Central memory CD8-positive, alpha-beta T cell (primary cell): ENCODE measurements around the gene SEC14L1.
"Not testable (repeated sequence)": the region's sequence is repeated elsewhere in the genome, so short reads cannot be mapped to it uniquely, and the experiment has no call there.

Experiments used
- ATAC-seq: fragments of 150-1000 bp; cut with Tn5 transposase; replicated peaks from 2 replicates; pipeline ENCODE4 v1.10.0; 2022; ENCODE audit warnings: mild to moderate bottlenecking, moderate FRiP score, moderate number of reproducible peaks; ENCODE audit not compliant: poor library complexity, severe bottlenecking; ENCODE audit errors: extremely low read depth
- DNase-seq, 2 donors: peaks; one replicate each; pipeline ENCODE4 v3.0.0; 2021; ENCODE audit warnings: low spot score in 2 of 2
- H3K27ac Mint-ChIP-seq: one replicate; pipeline ENCODE4 v1.8.0; 2022; ENCODE audit warnings: low read depth, mild to moderate bottlenecking, moderate library complexity, mixed read lengths
- H3K27me3 Mint-ChIP-seq: one replicate; pipeline ENCODE4 v1.8.0; 2022; ENCODE audit warnings: mixed read lengths
- H3K36me3 Mint-ChIP-seq: one replicate; pipeline ENCODE4 v1.8.0; 2022; ENCODE audit warnings: mild to moderate bottlenecking, moderate library complexity, mixed read lengths; ENCODE audit not compliant: insufficient read depth
- H3K4me1 Mint-ChIP-seq: one replicate; pipeline ENCODE4 v1.8.0; 2022; ENCODE audit warnings: mixed read lengths
- H3K4me3 Mint-ChIP-seq: one replicate; pipeline ENCODE4 v1.8.0; 2022; ENCODE audit warnings: mild to moderate bottlenecking, moderate library complexity, mixed read lengths
- H3K9me3 Mint-ChIP-seq: one replicate; pipeline ENCODE4 v1.8.0; 2022; ENCODE audit warnings: mixed read lengths

Gene SEC14L1

DNA sequence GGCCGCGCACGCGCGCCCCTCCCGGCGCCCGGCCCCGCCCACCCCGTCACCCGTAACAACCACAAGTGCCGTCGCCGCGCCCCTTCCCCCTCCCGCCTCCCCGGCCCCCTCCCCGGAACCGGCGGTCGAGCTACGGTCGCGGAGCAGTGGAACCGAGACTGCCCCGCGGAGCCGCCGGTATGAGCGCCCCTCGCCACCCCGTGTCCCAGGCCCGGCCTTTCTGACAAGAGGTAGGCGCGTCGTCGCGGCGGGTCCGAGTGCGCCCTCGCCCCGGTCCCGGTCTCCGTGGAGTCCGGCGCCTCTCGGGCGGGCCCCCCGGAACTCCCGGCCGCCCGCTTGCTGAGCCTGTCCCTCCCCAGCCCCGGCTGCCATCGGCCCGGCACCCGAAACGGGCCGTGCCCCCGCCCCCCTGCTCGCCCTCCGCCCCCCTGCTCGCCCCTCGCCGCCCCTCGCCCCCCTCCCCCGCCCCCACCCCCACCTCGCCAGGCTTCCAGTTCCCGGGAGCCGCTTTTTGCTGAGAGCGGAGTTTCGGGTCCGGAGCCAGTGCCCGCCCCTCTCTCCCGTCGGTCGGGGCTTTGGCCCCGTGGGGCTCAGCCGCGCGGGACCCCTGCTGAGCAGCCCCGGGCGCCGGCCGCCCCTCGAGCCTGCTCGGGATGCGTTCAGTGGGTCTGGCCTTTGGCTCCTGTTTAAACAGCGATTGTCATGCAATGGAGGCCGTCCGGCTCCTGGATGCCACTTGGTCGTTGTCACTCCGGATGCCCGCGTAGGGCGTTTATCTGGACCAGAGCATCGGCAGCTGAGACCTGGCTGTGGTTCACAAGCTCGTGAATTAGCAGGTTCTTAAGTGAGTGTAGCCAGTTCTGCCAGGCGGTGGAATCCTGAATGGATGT lies at the start of gene SEC14L1:
Gene SEC14L1, plus strand, starts transcription at position 92 of the 890 bp plus-strand sequence. CDS start 2,628 bp downstream, outside the sequence.
- ATAC-seq (peak; percentile 55), DNase-seq (peak in 1 of 2 donors; percentile 31)
- Mint-ChIP-seq H3K27me3 (no peaks in the 10 kb centered on the region), H3K4me3 (peak within 1 kb of the TSS; percentile 84), H3K9me3 (peaks cover 5% of the 10 kb centered on the region), H3K36me3 (peaks cover 19% of the 10 kb centered on the region), H3K4me1 (peaks cover 44% of the 10 kb centered on the region), H3K27ac (peak within 1 kb of the TSS; percentile 81)

DNA sequence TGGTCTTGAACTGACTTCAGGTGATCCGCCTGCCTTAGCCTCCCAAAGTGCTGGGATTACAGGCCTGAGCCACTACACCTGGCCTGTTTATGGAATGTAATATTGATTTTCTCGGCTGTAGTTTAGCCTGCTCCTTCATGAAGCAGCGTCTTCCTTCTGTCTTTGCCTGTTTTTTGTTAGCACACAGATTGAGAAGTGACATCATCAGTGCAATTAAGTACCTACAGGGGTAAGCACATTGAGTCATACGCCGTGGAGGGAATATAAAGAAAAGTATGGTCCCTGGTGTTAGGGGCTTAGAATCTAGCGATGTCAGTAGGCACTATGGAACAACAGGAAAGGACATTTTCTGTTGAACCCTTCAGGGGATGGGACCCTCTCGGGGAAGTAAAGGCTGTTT lies 48.7 kb upstream of the SEC14L1 start:
- no peak for ATAC-seq
- no peak overlapping the region for H3K4me3 Mint-ChIP-seq
- no peaks in the 10 kb centered on the region for H3K9me3 Mint-ChIP-seq
- no peak for DNase-seq
- peaks cover 50% of the 10 kb centered on the region for H3K36me3 Mint-ChIP-seq
- H3K27me3 Mint-ChIP-seq, result no peaks in the 10 kb centered on the region
- no peak overlapping the region for H3K27ac Mint-ChIP-seq
- H3K4me1 Mint-ChIP-seq, result peaks cover 36% of the 10 kb centered on the region

DNA sequence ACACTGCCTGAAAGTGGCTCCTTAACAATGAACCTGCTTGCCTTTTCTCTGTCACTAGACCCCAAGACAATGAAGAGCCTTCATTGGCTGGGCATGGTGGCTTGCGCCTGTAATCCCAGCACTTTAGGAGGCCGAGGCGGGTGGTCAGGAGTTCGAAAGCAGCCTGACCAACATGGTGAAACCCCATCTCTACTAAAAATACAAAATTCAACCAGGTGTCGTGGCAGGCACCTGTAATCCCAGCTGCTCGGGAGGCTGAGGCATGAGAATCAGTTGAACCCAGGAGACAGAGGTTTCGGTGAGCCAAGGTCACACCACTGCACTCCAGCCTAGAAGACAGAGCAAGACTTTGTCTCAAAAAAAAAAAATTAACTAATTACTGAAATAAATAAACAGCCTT lies 45.3 kb upstream of the SEC14L1 start:
- Mint-ChIP-seq H3K9me3 (no peaks in the 10 kb centered on the region), H3K36me3 (peaks cover 49% of the 10 kb centered on the region), H3K4me3 (no peak overlapping the region), H3K27me3 (no peaks in the 10 kb centered on the region), H3K27ac (no peak overlapping the region), H3K4me1 (peaks cover 19% of the 10 kb centered on the region)
- DNase-seq, result no peak
- no peak for ATAC-seq

DNA sequence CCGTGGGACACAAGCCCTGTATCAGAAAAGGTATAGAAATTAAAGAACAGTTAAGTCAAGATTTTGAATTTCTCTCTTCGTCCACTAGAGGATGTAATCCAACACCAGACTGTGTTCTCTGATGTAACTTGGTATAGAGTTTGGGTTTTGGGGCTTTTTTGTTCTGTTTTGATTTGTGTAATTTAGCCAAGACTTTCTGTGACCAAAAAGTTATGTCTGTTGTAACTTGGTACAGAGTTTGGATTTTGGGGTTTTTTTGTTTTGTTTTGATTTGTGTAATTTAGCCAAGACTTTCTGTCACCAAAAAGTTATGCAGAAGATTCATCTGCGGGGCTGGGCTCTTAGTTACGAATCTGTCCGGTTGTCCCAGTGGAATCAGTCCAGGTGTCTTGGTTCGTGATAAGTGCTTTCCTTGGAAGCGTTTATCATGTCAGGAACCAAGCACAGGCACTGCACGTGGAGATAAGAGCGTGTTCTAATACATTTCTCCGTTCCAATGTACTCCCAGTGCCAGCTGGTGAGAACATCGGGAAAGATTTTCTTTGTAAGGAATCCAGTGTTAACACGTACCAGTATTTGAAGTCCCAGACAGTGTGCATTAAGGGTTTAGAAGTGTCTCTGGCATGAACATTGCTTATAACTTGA lies 44.1 kb upstream of the SEC14L1 start:
- Mint-ChIP-seq H3K9me3 (no peaks in the 10 kb centered on the region), H3K4me3 (no peak overlapping the region), H3K4me1 (peaks cover 16% of the 10 kb centered on the region), H3K27ac (no peak overlapping the region), H3K27me3 (no peaks in the 10 kb centered on the region), H3K36me3 (peaks cover 40% of the 10 kb centered on the region)
- DNase-seq, result no peak
- ATAC-seq, result peak; percentile 43

DNA sequence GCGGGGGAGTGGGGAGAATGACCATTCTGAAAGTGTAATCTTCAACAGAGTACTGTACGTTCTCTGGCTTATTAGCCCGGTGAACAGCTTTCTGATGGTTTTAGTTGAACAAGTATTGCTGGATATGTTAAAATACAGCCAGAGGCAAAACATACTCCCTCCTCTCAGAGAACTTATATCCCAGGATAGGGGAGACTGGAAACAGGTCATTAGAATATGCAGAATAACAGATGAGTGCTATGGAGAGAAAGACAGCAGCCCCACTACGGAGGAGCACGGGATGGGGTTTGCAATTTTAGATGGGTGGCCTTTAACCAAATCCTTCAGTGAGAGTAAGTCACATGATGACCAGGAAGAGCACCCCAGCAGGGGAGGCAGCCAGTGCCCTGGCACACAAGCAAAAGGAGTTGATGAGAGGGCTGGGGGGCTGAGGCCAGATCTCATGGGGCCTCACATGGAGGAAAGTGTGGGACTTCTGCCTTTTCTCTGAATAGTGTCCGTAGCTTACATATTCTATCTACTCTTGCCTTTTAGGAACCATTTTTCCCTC lies 43.1 kb upstream of the SEC14L1 start:
- Mint-ChIP-seq H3K36me3 (peaks cover 34% of the 10 kb centered on the region), H3K4me3 (no peak overlapping the region), H3K4me1 (peaks cover 9% of the 10 kb centered on the region), H3K9me3 (no peaks in the 10 kb centered on the region), H3K27me3 (no peaks in the 10 kb centered on the region), H3K27ac (no peak overlapping the region)
- no peak for DNase-seq
- no peak for ATAC-seq

DNA sequence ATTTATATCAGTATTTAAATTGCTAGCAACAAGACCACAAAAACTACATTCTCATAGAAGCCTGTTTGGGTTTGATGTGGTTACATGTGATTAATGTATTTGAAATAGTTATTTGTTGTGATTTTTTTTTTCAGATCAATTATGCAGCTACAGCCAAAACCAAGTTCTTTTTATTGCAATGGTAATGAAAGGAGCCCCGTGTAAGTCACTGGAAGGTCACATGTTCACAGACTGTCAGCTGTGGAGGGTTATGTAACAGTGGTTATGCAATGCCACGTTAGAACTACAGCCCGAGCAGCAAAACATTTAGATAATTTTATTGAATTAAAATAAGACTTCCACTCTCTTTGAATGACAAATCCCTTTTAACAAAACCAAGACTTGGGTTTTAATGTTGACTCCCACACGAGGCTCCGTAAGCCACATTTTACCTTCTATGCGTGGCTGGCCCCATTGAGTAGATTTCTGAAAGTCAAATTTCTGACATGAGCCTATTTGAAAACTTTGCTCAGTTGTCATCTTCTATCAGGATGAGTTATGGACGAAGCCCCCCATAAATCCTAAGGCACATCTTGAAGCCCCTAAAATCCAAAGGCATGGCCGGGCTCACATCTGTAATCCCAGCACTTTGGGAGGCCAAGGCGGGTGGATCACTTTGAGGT lies 41.8 kb upstream of the SEC14L1 start:
- H3K9me3 Mint-ChIP-seq, result no peaks in the 10 kb centered on the region
- ATAC-seq (peak; percentile 60), DNase-seq (no peak)
- H3K4me3 Mint-ChIP-seq, result no peak overlapping the region
- no peak overlapping the region for H3K27ac Mint-ChIP-seq
- H3K4me1 Mint-ChIP-seq, result peaks cover 9% of the 10 kb centered on the region
- H3K36me3 Mint-ChIP-seq, result peaks cover 24% of the 10 kb centered on the region
- H3K27me3 Mint-ChIP-seq, result no peaks in the 10 kb centered on the region

DNA sequence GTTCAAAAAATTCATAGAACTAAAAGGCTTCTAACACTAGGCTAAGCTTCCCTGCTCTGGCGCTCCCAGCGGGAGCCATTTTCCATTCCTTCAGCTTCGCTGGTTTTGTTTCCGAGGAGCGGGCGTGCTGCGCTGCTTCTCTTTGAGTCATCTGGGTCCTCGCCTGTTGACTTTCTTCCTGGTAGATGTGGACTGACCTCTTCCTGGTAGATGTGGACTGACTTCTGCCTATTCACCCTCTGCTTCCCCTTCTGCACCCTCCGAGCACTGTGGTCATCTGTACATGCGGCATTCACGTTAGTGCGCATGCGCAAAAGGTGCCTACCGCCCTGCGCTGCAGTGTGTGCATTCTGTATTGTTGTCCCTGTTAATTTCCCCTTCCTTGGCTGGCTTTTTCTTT lies 40.8 kb upstream of the SEC14L1 start:
- H3K4me1 Mint-ChIP-seq, result peaks cover 6% of the 10 kb centered on the region
- no peak for DNase-seq
- no peak overlapping the region for H3K4me3 Mint-ChIP-seq
- H3K9me3 Mint-ChIP-seq, result no peaks in the 10 kb centered on the region
- H3K36me3 Mint-ChIP-seq, result peaks cover 22% of the 10 kb centered on the region
- no peak overlapping the region for H3K27ac Mint-ChIP-seq
- ATAC-seq, result no peak
- H3K27me3 Mint-ChIP-seq, result no peaks in the 10 kb centered on the region

DNA sequence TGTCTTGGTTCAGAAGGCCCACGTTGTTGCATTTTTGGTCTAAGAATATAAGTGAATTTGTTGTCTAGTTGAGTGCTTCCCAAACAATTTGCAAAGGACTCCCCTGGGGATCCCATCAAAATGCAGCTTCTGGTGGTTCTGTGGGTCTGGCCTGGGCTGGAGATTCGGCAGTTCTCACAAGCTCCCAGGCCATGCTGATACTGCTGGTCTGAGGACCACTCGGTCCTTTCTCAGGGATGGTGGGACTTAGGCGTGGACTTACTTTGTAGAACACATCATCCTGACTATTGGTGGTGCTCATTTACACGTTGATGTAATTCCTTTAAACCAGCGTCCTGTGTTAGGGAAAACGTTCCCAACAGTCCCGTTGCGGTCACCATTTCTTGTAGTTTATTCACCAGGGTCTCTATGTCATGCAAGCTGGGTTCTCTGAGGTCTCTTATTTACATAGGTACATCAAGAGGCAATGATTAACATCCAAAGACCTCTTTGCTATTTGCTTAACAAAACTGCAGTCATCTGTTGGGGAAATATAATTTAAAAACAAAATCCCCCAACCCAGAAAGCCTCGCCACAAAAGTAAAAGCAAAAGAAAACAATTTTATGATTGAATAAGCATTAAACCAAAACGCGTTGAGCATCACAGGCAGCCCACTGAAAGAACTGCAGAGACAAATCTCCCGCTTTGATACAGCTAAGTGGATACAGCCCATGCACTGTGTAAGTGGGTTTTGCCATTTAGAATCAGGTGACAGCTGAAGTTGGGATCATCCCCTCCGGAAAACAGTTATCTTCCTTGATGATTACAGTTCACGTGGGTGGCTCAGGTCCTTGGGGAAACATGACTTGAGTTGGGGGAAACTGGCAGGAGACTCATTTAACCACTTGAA lies 39.0 kb upstream of the SEC14L1 start:
- H3K36me3 Mint-ChIP-seq, result peaks cover 20% of the 10 kb centered on the region
- H3K4me1 Mint-ChIP-seq, result peaks cover 7% of the 10 kb centered on the region
- no peak for ATAC-seq
- no peak overlapping the region for H3K27ac Mint-ChIP-seq
- DNase-seq, result no peak
- no peak overlapping the region for H3K4me3 Mint-ChIP-seq
- H3K27me3 Mint-ChIP-seq, result no peaks in the 10 kb centered on the region
- no peaks in the 10 kb centered on the region for H3K9me3 Mint-ChIP-seq

GRCh38 chr17:77102411-77103134 lies 38.2 kb upstream of the SEC14L1 start:
- peaks cover 14% of the 10 kb centered on the region for H3K4me1 Mint-ChIP-seq
- peaks cover 16% of the 10 kb centered on the region for H3K36me3 Mint-ChIP-seq
- not testable (repeated sequence) for ATAC-seq, H3K9me3 Mint-ChIP-seq, DNase-seq, H3K27me3 Mint-ChIP-seq, H3K4me3 Mint-ChIP-seq, H3K27ac Mint-ChIP-seq

DNA sequence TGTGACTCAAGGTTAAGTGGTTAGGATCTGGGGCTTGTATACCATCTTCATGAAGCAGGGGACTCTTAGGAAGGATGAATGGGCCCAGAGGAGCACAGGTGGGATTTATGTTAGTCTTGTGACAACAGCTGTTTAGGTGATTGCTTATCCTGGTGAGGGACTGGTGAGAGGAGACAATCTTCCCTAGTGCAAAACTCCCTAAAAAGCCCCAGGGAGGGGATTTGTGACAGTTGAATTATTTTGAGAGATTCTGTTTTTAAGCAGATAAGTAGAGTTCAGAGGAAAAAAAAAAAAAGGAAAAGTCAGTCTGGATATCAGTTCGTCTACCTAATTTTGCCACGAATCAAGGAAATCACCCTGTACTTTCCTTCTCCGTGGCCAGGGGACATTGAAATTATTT lies 35.1 kb upstream of the SEC14L1 start:
- Mint-ChIP-seq H3K36me3 (no peaks in the 10 kb centered on the region), H3K27ac (peak overlapping the region; percentile 64), H3K4me3 (no peak overlapping the region), H3K4me1 (peaks cover 20% of the 10 kb centered on the region), H3K27me3 (no peaks in the 10 kb centered on the region), H3K9me3 (no peaks in the 10 kb centered on the region)
- DNase-seq (no peak), ATAC-seq (no peak)

DNA sequence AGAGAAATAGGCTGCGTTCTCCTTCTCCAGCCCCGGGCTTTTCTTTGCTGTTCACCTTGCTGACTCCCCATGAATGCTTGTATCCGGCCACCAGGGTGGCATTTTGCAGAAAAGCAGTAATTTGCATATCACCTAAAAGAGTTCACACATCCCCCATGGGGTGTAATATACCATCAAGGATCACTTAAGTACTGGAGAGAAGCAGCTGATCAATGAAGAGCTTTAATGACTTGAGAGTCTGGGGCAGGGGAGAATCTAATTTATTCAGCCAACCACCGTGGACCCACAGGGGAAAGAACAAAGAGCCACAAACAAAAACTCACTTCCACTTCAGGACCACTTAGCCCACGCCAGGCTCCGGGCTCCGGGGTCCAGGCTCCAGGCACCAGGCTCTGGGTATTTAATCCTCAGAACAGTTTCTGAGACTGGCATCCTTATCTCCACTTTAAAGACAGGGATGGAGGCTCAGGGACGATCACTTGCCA lies 33.9 kb upstream of the SEC14L1 start:
- ATAC-seq (peak; percentile 66), DNase-seq (peak in 1 of 2 donors; percentile 17)
- Mint-ChIP-seq H3K9me3 (no peaks in the 10 kb centered on the region), H3K4me3 (peak overlapping the region; percentile 66), H3K27me3 (no peaks in the 10 kb centered on the region), H3K4me1 (peaks cover 20% of the 10 kb centered on the region), H3K36me3 (no peaks in the 10 kb centered on the region), H3K27ac (peak overlapping the region; percentile 64)
